22Rv1 (cell line): ENCODE results near the gene CNTN4.

Experiments
- CTCF ChIP-seq: fragments of 450-650 bp; IDR thresholded peaks from 2 replicates; pipeline ENCODE4 v1.5.1; 2017; ENCODE audit warnings: mild to moderate bottlenecking
- ZFX ChIP-seq: fragments of 450-650 bp; IDR thresholded peaks from 2 replicates; pipeline ENCODE4 v1.6.1; 2017; ENCODE audit warnings: antibody characterized with exemption, borderline replicate concordance

DNA sequence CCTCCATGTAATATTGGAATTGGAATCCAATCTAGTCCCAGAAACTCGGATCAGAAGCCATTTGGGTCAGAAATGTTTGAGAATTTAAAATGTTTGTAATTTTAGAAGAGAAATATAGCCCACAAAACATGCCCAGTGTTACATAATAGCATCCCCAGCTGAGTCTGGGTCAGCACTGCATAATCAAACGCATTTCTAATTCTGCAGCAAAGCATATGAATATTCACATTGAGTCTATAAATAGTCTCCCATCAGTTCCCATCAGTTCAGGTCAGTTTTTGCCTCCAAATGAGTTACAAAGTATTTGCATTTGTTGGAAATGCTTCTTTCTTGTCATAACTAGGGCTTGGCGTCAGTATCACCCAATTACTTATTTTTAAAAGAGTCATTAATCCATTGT is 628.4 kb downstream of the CNTN4 start:
- TF ChIP-seq CTCF (no peak), ZFX (no peak)
